NCI-H82 (cell line): ENCODE data around the gene TUBG1.
"Not testable (repeated sequence)": the region's sequence is repeated elsewhere in the genome, so short reads cannot be mapped to it uniquely, and the experiment has no call there.

Source experiments
- DNase-seq: peaks from one replicate; lab custom pipeline; 2025; lab: John Stamatoyannopoulos, UW

TUBG1 gene

DNA sequence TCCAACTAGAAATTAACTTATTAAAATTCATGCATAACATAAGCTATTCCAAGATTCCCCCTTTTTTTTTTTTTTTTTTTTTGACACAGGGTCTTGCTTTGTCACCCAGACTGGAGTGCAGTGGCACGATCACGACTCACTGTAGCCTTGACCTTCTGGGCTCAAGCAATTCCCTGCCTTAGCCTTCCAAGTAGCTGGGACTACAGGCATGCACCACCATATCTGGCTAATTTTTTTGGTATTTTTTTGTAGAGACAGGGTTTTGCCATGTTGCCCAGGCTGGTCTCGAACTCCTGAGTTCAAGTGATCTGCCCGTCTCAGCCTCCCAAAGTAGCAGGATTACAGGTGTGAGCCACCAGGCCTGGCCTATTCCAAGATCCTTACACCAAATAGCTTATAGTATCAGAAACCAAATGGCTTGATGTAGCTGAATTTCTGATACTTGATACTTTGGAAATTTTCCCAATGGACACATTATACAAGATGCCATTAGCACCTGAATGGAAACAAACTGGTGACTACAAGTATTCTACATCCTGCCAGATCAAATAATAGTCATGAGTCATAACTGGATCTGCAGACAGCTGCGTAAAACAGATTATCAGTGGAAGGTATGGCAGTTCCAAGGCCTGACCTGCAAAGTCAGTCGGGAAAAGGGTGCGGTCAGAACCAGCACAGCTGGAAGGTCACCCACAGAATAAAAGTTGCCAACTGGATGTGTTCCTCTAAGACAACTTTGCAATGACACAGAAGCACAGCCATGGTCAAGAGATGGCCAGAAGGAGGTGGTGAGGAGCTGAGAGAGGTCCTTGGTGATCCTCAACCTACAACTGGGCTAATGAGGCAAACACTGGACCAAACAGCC lies 14.5 kb downstream of the TUBG1 start:
- no peak for DNase-seq

DNA sequence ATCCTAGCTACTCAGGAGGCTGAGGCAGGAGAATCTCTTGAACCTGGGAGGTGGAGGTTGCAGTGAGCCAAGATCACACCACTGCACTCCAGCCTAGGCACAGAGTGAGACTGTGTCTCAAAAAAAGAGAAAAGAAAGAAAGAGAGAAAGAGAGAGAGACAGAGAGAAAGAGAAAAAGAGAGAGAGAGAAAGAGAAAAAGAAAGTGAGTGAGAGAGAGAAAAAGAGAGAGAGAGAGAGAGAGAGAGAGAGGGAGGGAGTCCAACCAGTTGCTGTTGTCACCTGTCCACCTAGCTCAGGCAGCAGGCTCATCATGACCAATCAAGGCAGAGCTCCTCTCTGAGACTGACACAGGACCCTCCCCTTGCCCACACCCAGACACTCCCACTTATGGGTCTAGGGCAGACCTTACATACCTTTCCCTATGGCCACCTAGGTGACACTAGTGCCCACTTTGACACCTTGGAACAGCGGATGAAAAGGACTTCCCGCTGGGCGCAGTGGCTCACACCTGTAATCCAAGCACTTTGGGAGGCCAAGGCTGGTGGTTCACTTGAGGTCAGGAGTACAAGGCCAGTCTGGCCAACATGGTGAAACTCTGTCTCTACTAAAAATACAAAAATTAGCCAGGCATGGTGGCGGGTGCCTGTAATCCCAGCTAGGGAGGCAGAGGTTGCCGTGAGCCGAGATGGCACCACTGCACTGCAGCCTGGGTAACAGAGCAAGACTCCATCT lies 17.7 kb downstream of the TUBG1 start:
- DNase-seq, result not testable (repeated sequence)

DNA sequence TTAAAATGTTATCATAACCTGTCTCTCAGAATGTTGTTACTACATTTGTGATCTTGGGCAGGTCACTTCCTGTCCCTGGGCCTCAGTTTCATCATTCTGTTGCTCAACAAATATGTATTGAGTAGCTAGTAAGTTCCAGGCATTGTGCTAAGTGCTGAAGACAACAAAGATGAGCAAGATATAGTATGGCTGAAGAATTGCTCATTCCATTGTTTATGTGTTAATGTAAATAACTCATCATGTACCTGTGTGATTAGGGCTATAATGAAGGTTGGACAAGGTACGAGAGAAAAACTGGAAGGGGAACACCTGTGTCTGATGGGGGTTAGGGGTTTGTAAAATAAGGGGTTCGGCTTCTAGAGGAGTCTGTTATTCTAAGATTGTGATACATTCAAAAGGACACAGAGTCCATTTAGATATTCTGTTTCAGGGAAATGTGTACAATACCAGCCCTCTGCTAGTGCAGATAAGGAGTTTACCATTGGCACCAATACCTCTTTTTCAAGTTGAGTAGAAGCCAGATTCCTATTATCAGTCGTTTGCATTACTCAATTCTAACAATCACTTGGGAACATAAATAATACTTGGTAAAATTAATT lies 20.0 kb downstream of the TUBG1 start:
- DNase-seq, result no peak

DNA sequence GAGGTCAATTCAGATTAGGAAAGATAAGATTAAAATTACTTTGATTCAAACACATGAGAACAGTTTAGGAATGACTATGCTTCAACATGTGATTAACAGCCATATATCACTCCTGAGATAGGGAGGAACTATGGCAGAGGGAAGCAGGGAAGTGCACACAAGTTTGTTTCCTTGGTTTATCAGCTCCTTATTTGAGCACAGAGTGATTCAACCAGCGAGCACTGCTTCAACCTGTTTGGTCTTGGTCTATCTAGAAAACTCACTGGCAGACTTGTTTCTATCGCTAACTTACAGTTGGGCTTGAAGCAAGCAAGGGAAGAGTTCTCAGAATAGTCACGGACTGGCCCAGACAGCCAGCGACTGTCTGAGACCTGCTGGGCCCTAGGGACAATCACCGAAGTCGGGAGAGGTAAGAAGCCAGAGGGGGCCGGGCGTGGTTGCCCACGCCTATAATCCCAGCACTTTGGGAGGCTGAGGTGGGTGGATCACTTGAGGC lies 23.5 kb downstream of the TUBG1 start:
- DNase-seq, result no peak

DNA sequence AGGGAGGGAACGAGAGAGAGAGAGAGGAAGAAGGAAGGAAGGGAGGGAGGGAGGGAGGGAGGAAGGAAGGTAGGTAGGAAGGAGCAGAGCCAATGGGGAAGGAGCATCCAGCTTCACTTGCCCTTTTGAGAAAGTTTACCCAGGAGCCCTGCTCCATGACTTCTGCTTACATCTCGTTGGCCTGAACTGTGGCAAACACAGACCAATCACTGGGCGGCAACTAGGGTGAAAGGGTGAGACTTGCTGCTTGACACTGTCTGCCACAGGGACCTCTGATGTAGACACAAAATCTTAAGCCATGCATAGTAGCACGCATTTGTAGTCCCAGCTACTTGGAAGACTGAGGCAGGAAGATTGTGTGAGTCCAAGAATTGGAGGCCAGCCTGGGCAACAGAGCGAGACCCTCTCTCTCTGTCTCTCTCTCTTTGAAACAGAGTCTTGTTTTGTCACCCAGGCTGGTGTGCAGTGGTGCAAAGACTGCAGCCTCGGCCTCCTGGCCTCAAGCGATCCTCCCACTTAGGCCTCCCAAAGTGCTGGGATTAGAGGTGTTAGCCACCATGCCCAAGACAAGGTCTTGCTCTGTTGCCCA lies 30.1 kb downstream of the TUBG1 start:
- no peak for DNase-seq

DNA sequence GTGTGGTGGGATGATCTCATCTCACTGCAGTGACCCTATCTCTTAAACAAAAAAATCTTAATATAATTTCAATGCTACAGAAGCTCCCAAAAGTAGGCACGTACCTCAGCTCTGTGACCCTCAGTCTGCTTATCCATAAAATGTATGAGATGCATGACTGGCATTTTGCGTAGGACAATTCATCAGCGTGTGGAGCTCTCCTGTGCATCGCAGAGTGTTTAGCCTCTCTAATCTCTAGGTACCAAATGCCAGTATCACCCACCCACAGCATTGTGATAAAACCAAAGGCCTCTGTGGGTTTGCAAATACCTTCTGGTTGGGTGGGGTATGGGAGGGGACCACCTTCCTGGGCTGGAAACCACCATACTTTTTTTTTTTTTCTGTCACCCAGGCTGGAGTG lies 30.6 kb downstream of the TUBG1 start:
- no peak for DNase-seq

DNA sequence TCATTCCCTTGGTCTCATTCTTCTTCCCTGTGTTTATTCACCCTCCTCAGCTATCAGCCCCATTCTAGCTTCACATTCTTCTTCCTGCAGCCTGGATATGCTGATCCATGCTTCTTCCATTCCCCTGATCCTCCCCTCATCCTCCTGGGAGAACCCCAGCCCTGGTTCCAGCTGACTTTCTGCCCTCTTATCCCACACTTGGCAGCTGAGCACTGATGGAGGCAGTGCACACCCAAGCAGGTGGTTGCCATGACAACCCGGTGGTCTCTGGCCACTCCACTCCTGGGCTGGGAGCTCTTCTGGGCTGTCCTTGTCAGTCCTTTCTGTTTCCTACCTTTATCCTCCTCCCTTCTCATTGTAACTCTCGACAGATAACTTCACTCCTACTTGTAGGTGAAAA lies 32.9 kb downstream of the TUBG1 start:
- DNase-seq, result peak; percentile 13

DNA sequence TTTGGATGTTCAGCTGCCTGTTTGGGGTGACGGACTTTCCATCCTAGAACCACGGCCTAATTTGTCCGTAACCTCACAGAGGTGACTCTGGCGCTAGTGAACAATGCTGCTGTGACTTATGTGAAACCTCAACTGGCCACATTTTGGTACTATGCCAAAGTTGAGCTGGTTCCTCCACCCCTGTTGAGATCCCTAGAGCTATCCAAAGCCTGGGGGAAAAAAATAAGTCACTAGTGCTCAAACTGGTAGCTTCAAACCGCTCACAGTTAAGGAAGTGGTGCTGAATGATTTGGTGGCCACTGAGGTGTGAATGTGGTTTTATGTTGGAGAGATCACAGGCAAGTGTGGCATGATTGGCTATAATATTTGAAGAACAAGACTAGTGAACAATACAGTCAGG lies 38.3 kb downstream of the TUBG1 start:
- no peak for DNase-seq

DNA sequence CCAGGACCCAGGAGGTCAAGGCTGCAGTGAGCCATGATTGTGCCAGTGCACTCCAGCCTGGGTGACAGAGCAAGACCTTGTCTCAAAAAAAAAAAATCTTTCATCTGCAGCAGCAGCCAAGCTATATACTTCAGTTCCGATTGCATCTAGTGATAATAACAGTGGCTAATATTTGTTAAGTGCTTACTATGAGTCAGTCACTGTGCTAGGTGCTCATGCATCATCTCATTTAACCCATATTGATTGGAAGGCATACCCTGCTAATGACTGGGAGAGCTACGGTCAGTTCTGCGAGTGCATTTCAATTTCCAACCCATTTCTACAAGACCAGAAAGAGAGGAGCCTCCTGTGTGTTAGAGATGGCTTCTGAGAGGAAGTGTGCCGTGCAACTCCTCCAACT lies 41.9 kb downstream of the TUBG1 start:
- DNase-seq, result no peak

DNA sequence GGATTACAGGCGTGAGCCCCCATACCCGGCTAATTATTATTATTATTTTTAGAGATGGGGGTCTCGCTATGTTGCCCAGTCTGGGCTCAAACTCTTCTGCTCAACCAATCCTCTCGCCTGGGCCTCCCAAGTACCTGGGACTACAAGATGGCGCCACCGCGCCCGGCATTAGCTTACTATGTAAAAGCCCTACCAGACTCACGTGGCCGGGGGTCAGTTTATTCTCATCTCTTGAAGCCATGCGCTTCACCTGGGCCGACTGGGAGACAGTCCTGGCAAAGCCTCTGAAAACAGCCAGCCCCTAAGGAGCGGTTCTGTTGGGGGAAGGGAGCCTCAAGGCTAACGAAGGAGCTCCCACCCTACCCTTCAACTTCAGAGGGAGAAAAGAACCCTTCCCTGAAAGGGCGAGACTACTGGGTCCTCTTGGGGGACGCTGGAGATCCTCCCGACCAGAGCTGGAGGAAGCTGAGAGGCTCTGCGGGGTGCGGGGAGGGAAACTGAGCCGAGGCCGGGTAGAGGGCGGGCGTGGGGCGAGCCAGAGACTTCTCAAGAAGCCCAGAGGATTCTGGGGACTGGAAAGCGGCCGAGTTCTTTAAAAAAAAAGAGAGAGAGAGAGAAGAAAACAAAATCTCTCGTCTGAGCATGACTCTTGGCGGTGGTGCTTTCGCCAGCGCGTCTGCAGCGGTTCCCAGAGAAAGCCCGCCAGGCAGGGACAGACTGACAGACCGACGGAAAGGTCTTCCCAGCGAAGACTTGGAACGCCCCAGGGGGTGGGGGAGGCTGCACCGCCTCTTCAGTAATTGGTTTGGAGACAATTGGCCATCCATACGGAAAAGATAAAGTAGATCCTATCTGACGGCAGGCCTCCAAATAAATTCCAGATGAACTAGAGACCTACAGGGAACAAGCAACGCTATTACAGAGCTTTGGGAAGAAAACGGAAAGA lies 44.0 kb downstream of the TUBG1 start:
- DNase-seq, result no peak

DNA sequence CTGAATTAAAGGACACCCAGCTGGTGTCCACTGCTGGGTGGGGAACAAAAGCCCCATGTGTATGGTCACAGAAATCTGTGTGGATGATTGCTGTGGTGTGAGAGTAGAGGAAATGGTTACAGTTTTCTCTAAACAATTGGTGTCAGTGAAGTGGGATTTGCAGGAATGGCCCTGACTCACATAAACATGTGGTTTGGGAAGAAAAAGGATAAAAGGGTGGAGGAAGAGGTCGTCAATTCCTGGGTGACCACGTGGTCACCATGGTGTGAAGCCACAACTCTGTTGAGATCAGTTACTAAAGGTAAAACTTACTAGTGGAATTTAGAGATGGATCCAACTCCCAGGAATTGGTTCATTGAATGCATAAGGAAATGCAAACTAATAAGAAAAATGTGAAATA lies 46.0 kb downstream of the TUBG1 start:
- DNase-seq, result no peak

DNA sequence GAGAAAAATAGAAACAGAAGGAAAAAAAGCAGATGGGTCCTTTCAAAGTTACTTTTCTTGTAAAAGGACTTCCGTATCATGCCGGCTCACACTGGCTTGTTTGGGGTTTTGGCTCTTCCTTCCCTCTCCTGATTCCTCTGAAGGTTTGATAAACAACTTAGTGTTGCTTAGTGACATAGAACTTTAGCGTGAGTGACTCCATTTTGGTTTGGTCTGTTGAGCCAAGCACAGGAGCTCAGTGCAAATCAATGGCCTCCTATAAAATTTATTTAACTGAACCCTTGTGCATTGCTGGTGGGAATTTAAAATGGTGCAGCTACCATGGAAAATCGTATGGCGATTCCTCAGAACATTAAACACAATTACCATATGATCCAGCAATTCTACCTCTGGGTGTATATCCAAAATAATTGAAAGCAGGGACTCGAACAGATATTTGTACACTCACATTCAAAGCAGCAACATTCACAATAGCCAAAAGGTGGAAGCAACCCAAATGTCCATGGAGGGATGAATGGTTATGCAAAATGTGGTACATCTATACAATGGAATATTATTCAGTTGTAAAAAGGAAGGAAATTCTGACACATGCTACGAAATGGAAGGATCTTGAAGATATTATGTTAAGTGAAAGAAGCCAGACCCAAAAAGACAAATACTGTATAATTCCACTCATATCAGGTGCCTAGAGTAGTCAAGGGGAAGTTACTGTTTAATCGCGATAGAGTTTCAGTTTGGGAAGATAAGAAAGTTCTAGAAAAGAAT lies 48.5 kb downstream of the TUBG1 start:
- no peak for DNase-seq

DNA sequence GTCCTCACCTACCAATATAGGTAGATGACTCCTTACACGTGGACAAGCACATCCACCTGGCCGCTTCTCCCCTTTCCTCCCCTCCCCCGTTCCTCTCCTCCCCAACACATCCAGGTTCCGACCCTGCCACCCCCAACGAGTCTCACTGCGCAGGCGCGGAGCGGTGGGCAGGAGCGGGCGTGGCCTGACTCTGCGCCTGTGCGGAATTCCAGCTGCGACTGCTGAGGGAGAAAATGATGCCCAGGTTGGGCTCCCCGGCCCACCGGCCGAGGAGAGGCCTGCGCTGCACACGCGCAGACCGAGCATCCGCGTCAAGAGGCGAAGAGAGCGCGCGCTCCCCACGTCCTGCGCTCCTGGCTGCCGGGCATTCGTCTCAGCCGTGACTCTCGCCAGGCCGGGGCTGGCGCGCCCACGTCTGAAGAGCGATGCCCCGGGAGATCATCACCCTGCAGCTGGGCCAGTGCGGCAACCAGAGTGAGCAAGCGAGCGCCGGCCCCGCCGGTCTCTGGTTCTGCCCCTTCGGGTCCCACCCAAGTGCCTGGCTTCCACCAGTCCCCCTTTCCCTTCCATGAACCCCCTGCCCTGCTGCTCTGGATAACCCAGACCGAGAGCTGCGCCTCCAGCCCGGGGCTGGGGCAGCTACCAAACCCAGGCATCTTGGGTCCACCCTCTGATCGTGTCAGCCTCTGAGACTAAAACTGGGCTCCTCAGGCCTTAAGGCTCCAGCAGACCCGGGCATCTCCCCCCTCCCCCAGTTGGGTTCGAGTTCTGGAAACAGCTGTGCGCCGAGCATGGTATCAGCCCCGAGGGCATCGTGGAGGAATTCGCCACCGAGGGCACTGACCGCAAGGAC lies 49.8 kb downstream of the TUBG1 start, which contains the start of gene TUBG2:
TUBG2 (plus strand) TSS at position 206 of the 853 bp plus-strand sequence; CDS start at position 426, 220 bp downstream.
- DNase-seq, result peak; percentile 96

DNA sequence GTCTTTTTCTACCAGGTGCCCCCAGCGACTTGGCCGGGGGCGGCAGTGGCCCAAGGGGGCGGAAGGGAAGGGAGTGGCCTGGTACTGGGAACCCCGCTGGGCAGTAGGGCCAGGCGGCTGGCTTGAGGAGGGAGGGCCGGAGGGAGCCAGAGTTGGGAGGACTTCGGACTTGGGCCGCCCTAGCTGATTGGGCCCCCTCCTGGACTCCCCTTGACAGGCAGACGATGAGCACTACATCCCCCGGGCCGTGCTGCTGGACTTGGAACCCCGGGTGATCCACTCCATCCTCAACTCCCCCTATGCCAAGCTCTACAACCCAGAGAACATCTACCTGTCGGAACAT lies 50.4 kb downstream of the TUBG1 start:
- not testable (repeated sequence) for DNase-seq

DNA sequence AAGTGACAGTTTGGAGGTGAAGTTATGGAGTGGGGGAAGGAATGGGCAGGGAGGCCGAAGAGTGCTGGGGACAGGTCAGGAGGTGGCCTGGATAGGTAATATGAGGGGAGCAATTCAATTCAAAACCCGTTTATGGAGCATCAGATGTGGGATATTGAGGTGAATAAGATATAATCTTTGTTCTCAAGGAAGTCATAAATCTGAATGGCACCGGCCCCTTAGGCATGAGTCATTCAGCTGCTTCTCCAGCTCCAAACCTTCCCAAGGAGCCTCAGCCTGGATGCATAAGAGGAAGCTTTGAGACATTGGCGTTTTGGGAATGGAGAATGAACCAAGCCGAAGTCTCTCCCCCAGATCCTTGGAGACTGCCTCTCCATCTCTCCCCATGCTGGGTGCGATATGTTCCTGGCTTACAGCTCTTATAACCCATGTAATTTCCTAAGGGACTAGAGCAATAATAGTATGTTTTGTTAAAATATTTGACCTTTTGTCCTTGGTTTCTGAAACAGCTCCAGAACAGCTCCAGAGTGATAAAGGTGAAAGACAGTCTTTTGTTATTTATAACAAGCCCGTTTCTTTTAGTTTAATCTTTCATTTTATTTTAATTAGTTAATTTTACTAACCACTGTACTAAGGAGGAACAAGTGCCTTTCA lies 51.3 kb downstream of the TUBG1 start:
- DNase-seq, result no peak
